GM13976 (cell line): ENCODE data around the gene HMGCL.
"Not testable (repeated sequence)": the region's sequence is repeated elsewhere in the genome, so short reads cannot be mapped to it uniquely, and the experiment has no call there.

Source experiments
- DNase-seq: peaks from one replicate; pipeline ENCODE4 v3.0.0; 2012; ENCODE audit warnings: low spot score
- CTCF ChIP-seq: IDR thresholded peaks from 2 replicates; pipeline ENCODE4 v1.5.1; 2012; ENCODE audit warnings: borderline replicate concordance, mild to moderate bottlenecking; ENCODE audit not compliant: insufficient read depth; ENCODE audit errors: extremely low read depth, missing control alignments, control extremely low read depth
- in situ Hi-C: fragments of 300-500 bp; cut with MboI; formaldehyde crosslinking; loops from one replicate; pipeline ENCODE4 v1.12.0; 2022; ENCODE audit warnings: low sequenced_read_pairs, mixed read lengths, inconsistent platforms; ENCODE audit not compliant: unreplicated experiment

The HMGCL gene

GRCh38 chr1:23795676-23796465, 29.4 kb downstream of the HMGCL start:
- TF ChIP-seq CTCF, result no peak
- in situ Hi-C loops, result no loop called here
- DNase-seq, result no peak

- DNase-seq, in situ Hi-C loops: not testable (repeated sequence)
Measured at GRCh38 chr1:23794732-23795182, 30.5 kb downstream of the HMGCL start.

GRCh38 chr1:23793861-23794731, 31.1 kb downstream of the HMGCL start:
- DNase-seq, result no peak
- no peak for TF ChIP-seq CTCF
- in situ Hi-C loops, result no loop called here

GRCh38 chr1:23793018-23793781, 32.0 kb downstream of the HMGCL start:
- in situ Hi-C loops, result no loop called here
- TF ChIP-seq CTCF, result no peak
- no peak for DNase-seq

GRCh38 chr1:23792151-23792945, 32.9 kb downstream of the HMGCL start:
- DNase-seq, result no peak
- TF ChIP-seq CTCF, result no peak
- in situ Hi-C loops, result no loop called here

GRCh38 chr1:23791516-23792047, 33.6 kb downstream of the HMGCL start:
- no peak for TF ChIP-seq CTCF
- DNase-seq, result peak; percentile 73
- in situ Hi-C loops, result no loop called here
